GM23338 (cell line): ENCODE data around the gene ATP8A2. TPM values are rescaled to one million over a fixed set of nuclear protein-coding genes. Genes with fewer than 3 reads are reported as not detected.

ENCODE experiments used
- ATAC-seq: fragments of 200-7000 bp; cut with Tn5 transposase; 3 replicates; pipeline ENCODE4 v1.9.1; 2020
- DNase-seq: peaks from one replicate; pipeline ENCODE4 v3.0.0-alpha.2; 2015; ENCODE audit warnings: low spot score
- H2AFZ ChIP-seq: fragments of 200-600 bp; sonication (generic); 2 replicates; pipeline ENCODE4 v1.8.0; 2016; ENCODE audit warnings: antibody characterized with exemption, mild to moderate bottlenecking, moderate library complexity
- H3F3A ChIP-seq: fragments of 200-600 bp; sonication (generic); replicated peaks from 2 replicates; pipeline ENCODE4 v1.8.0; 2017; ENCODE audit warnings: antibody characterized with exemption, mixed run types, low read depth
- H3K27ac ChIP-seq: fragments of 200-600 bp; sonication (generic); 2 replicates; pipeline ENCODE4 v1.6.1; 2016; ENCODE audit warnings: low read depth
- H3K27me3 ChIP-seq: fragments of 200-600 bp; sonication (generic); 2 replicates; pipeline ENCODE4 v1.8.0; 2016; ENCODE audit warnings: mild to moderate bottlenecking, mixed run types, moderate library complexity; ENCODE audit not compliant: insufficient read depth
- H3K36me3 ChIP-seq: fragments of 200-600 bp; sonication (generic); 2 replicates; pipeline ENCODE4 v1.8.0; 2016; ENCODE audit warnings: mild to moderate bottlenecking; ENCODE audit not compliant: insufficient read depth
- H3K4me1 ChIP-seq: fragments of 200-600 bp; sonication (generic); 2 replicates; pipeline ENCODE4 v1.8.0; 2016; ENCODE audit warnings: mild to moderate bottlenecking, moderate library complexity; ENCODE audit not compliant: insufficient read depth
- H3K4me2 ChIP-seq: fragments of 200-600 bp; sonication (generic); 2 replicates; pipeline ENCODE4 v1.7.1; 2017; ENCODE audit warnings: mixed run types
- H3K4me3 ChIP-seq: fragments of 200-600 bp; sonication (generic); 2 replicates; pipeline ENCODE4 v1.6.1; 2016; ENCODE audit warnings: mixed run types
- H3K79me2 ChIP-seq: fragments of 200-600 bp; sonication (generic); replicated peaks from 2 replicates; pipeline ENCODE4 v1.8.0; 2017; ENCODE audit warnings: mild to moderate bottlenecking; ENCODE audit not compliant: insufficient read depth
- H3K9me2 ChIP-seq: fragments of 200-600 bp; sonication (generic); 2 replicates; pipeline ENCODE4 v1.8.0; 2017; ENCODE audit not compliant: insufficient read depth
- H4K20me1 ChIP-seq: fragments of 200-600 bp; sonication (generic); replicated peaks from 2 replicates; pipeline ENCODE4 v1.8.0; 2017; ENCODE audit warnings: mild to moderate bottlenecking; ENCODE audit not compliant: insufficient read depth
- H3K27ac Mint-ChIP-seq: 2 replicates; pipeline ENCODE4 v1.8.0; 2020; ENCODE audit warnings: inconsistent platforms, mild to moderate bottlenecking, moderate library complexity, mixed read lengths
- H3K27me3 Mint-ChIP-seq: 3 replicates; pipeline ENCODE4 v1.8.0; 2022; ENCODE audit warnings: low read depth, mild to moderate bottlenecking, moderate library complexity, mixed read lengths, inconsistent platforms; ENCODE audit not compliant: insufficient read depth, poor library complexity
- H3K36me3 Mint-ChIP-seq: 3 replicates; pipeline ENCODE4 v1.8.0; 2021; ENCODE audit warnings: low read depth, mild to moderate bottlenecking, inconsistent platforms, moderate library complexity, mixed read lengths
- H3K4me1 Mint-ChIP-seq: 3 replicates; pipeline ENCODE4 v1.8.0; 2020; ENCODE audit warnings: mild to moderate bottlenecking, inconsistent platforms, mixed read lengths
- H3K4me3 Mint-ChIP-seq: 3 replicates; pipeline ENCODE4 v1.8.0; 2021; ENCODE audit warnings: moderate library complexity, mild to moderate bottlenecking, inconsistent platforms, mixed read lengths
- H3K9me3 Mint-ChIP-seq: 3 replicates; pipeline ENCODE4 v1.8.0; 2020; ENCODE audit warnings: moderate library complexity, mild to moderate bottlenecking, inconsistent platforms, mixed read lengths
- CREB1 ChIP-seq: fragments of 250-450 bp; sonication (Bioruptor Pico); IDR thresholded peaks from 2 replicates; pipeline ENCODE4 v1.5.0; 2020; ENCODE audit warnings: low read depth, mild to moderate bottlenecking, moderate library complexity
- EZH2 ChIP-seq: fragments of 200-600 bp; sonication (generic); IDR thresholded peaks from one replicate; pipeline ENCODE4 v1.8.0; 2017; ENCODE audit warnings: antibody characterized with exemption, mild to moderate bottlenecking, low read depth; ENCODE audit not compliant: unreplicated experiment
- EZH2phosphoT487 ChIP-seq: fragments of 200-600 bp; sonication (generic); IDR thresholded peaks from one replicate; pipeline ENCODE4 v1.8.1; 2018; ENCODE audit warnings: antibody characterized with exemption; ENCODE audit not compliant: unreplicated experiment
- JUNB ChIP-seq: IDR thresholded peaks from one replicate; pipeline ENCODE4 v1.6.1; 2016; ENCODE audit warnings: antibody characterized with exemption; ENCODE audit not compliant: unreplicated experiment
- NANOG ChIP-seq: IDR thresholded peaks from 2 replicates; pipeline ENCODE4 v1.6.1; 2016; ENCODE audit warnings: antibody characterized with exemption, borderline replicate concordance
- POLR2AphosphoS5 ChIP-seq: IDR thresholded peaks from 2 replicates; pipeline ENCODE4 v1.6.1; 2016; ENCODE audit warnings: antibody characterized with exemption, low read depth
- STAT1 ChIP-seq: IDR thresholded peaks from one replicate; pipeline ENCODE4 v1.6.1; 2016; ENCODE audit warnings: antibody characterized with exemption; ENCODE audit not compliant: unreplicated experiment
- ZNF114 ChIP-seq: fragments of 250-450 bp; sonication (Bioruptor Pico); IDR thresholded peaks from 2 replicates; pipeline ENCODE4 v1.5.0; 2020; ENCODE audit warnings: mild to moderate bottlenecking, moderate library complexity
- ZNF331 ChIP-seq: fragments of 250-450 bp; sonication (Bioruptor Pico); IDR thresholded peaks from 2 replicates; pipeline ENCODE4 v1.5.0; 2020; ENCODE audit warnings: low read depth, mild to moderate bottlenecking, moderate library complexity
- polyA plus RNA-seq: library from polyadenylated mRNA; unstranded; fragments of >200 nt; fragmentation: Nextera tagmentation; extraction: Ambion mirVana; gene quantifications from 2 replicates; pipeline ENCODE4 v1.2.1, GENCODE V29; 2016
- total RNA-seq: library from RNA; depleted of rRNA; stranded (reverse); fragments of >200 nt; shearing (Covaris generic); gene quantifications from 2 replicates; pipeline ENCODE4 v1.2.3, GENCODE V29; 2014
- TF ChIP-seq, protein P1 (sequence below), 2 experiments: fragments of 200-600 bp in 1 of 2; sonication (generic) in 1 of 2; conservative IDR thresholded peaks; 2 replicates each; pipeline versions ENCODE4 v1.5.1 to v1.6.1; 2016 to 2017; ENCODE audit warnings: antibody characterized with exemption in 2 of 2, low read depth in 2 of 2, mild to moderate bottlenecking in 2 of 2, moderate library complexity in 1 of 2
- TF ChIP-seq, protein P2 (sequence below): fragments of 250-450 bp; sonication (Bioruptor Pico); IDR thresholded peaks from 2 replicates; pipeline ENCODE4 v1.5.0; 2020; ENCODE audit warnings: mild to moderate bottlenecking, moderate library complexity
- TF ChIP-seq, protein P3 (sequence below): IDR thresholded peaks from 2 replicates; pipeline ENCODE4 v1.6.1; 2016; ENCODE audit warnings: antibody characterized with exemption
- TF ChIP-seq, protein P4 (sequence below): IDR thresholded peaks from one replicate; pipeline ENCODE4 v1.6.1; 2018; ENCODE audit warnings: antibody characterized with exemption; ENCODE audit not compliant: unreplicated experiment

Gene ATP8A2
- total and polyA plus RNA-seq, 2 experiments from 2014 or later = 5.7 to 8.8 TPM

DNA sequence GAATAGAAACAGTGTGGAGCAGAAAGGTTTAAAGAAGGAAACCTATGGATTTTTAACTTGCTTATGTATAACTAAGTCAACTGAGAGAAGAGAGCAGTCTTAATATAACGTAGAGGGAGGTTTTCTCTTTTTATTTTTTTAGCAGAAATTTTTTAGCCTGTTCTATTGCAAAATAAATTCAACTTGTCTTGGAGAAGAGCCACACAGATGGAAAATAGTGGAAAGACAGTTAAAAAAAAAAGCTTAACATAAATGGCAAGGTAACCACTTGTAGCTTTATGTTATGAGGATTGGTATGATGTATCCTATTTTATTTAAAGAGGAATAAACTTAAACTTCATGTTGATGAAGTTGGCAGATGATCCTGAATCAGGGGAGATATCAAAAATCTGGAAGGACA, 367.6 kb downstream of the ATP8A2 start:
- Mint-ChIP-seq H3K4me3 (no peak overlapping the region), H3K27me3 (peaks cover 2% of the 10 kb centered on the region), H3K4me1 (peaks cover 11% of the 10 kb centered on the region), H3K9me3 (no peaks in the 10 kb centered on the region), H3K27ac (no peak overlapping the region), H3K36me3 (no peaks in the 10 kb centered on the region)
- Histone ChIP-seq H3K4me2 (no peak overlapping the region), H3K4me3 (no peak overlapping the region), H3K27ac (no peak overlapping the region), H3K27me3 (no peaks in the 10 kb centered on the region), H3K79me2 (no peaks in the 10 kb centered on the region), H2AFZ (no peak overlapping the region), H3K36me3 (no peaks in the 10 kb centered on the region), H4K20me1 (no peaks in the 10 kb centered on the region), H3K9me2 (no peaks in the 10 kb centered on the region), H3F3A (no peaks in the 10 kb centered on the region), H3K4me1 (no peaks in the 10 kb centered on the region)
- no peak for DNase-seq
- ATAC-seq = no peak
- TF ChIP-seq, protein P1, sequence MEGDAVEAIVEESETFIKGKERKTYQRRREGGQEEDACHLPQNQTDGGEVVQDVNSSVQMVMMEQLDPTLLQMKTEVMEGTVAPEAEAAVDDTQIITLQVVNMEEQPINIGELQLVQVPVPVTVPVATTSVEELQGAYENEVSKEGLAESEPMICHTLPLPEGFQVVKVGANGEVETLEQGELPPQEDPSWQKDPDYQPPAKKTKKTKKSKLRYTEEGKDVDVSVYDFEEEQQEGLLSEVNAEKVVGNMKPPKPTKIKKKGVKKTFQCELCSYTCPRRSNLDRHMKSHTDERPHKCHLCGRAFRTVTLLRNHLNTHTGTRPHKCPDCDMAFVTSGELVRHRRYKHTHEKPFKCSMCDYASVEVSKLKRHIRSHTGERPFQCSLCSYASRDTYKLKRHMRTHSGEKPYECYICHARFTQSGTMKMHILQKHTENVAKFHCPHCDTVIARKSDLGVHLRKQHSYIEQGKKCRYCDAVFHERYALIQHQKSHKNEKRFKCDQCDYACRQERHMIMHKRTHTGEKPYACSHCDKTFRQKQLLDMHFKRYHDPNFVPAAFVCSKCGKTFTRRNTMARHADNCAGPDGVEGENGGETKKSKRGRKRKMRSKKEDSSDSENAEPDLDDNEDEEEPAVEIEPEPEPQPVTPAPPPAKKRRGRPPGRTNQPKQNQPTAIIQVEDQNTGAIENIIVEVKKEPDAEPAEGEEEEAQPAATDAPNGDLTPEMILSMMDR (conservative IDR thresholded peaks at IDR 0.05; ENCODE audit: low read depth in 2 of 2) = no peak
- TF ChIP-seq, protein P2, sequence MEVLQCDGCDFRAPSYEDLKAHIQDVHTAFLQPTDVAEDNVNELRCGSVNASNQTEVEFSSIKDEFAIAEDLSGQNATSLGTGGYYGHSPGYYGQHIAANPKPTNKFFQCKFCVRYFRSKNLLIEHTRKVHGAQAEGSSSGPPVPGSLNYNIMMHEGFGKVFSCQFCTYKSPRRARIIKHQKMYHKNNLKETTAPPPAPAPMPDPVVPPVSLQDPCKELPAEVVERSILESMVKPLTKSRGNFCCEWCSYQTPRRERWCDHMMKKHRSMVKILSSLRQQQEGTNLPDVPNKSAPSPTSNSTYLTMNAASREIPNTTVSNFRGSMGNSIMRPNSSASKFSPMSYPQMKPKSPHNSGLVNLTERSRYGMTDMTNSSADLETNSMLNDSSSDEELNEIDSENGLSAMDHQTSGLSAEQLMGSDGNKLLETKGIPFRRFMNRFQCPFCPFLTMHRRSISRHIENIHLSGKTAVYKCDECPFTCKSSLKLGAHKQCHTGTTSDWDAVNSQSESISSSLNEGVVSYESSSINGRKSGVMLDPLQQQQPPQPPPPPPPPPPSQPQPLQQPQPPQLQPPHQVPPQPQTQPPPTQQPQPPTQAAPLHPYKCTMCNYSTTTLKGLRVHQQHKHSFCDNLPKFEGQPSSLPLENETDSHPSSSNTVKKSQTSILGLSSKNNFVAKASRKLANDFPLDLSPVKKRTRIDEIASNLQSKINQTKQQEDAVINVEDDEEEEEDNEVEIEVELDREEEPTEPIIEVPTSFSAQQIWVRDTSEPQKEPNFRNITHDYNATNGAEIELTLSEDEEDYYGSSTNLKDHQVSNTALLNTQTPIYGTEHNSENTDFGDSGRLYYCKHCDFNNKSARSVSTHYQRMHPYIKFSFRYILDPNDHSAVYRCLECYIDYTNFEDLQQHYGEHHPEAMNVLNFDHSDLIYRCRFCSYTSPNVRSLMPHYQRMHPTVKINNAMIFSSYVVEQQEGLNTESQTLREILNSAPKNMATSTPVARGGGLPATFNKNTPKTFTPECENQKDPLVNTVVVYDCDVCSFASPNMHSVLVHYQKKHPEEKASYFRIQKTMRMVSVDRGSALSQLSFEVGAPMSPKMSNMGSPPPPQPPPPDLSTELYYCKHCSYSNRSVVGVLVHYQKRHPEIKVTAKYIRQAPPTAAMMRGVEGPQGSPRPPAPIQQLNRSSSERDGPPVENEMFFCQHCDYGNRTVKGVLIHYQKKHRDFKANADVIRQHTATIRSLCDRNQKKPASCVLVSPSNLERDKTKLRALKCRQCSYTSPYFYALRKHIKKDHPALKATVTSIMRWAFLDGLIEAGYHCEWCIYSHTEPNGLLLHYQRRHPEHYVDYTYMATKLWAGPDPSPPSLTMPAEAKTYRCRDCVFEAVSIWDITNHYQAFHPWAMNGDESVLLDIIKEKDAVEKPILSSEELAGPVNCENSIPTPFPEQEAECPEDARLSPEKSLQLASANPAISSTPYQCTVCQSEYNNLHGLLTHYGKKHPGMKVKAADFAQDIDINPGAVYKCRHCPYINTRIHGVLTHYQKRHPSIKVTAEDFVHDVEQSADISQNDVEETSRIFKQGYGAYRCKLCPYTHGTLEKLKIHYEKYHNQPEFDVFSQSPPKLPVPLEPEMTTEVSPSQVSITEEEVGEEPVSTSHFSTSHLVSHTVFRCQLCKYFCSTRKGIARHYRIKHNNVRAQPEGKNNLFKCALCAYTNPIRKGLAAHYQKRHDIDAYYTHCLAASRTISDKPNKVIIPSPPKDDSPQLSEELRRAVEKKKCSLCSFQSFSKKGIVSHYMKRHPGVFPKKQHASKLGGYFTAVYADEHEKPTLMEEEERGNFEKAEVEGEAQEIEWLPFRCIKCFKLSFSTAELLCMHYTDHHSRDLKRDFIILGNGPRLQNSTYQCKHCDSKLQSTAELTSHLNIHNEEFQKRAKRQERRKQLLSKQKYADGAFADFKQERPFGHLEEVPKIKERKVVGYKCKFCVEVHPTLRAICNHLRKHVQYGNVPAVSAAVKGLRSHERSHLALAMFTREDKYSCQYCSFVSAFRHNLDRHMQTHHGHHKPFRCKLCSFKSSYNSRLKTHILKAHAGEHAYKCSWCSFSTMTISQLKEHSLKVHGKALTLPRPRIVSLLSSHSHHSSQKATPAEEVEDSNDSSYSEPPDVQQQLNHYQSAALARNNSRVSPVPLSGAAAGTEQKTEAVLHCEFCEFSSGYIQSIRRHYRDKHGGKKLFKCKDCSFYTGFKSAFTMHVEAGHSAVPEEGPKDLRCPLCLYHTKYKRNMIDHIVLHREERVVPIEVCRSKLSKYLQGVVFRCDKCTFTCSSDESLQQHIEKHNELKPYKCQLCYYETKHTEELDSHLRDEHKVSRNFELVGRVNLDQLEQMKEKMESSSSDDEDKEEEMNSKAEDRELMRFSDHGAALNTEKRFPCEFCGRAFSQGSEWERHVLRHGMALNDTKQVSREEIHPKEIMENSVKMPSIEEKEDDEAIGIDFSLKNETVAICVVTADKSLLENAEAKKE = no peak
- no peak for TF ChIP-seq NANOG
- no peak for TF ChIP-seq ZNF114
- no peak for TF ChIP-seq EZH2
- TF ChIP-seq ZNF331 (CRISPR knock-in tag) = no peak
- no peak for TF ChIP-seq EZH2phosphoT487
- TF ChIP-seq, protein P3, sequence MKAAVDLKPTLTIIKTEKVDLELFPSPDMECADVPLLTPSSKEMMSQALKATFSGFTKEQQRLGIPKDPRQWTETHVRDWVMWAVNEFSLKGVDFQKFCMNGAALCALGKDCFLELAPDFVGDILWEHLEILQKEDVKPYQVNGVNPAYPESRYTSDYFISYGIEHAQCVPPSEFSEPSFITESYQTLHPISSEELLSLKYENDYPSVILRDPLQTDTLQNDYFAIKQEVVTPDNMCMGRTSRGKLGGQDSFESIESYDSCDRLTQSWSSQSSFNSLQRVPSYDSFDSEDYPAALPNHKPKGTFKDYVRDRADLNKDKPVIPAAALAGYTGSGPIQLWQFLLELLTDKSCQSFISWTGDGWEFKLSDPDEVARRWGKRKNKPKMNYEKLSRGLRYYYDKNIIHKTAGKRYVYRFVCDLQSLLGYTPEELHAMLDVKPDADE = no peak
- TF ChIP-seq POLR2AphosphoS5 = no peak
- TF ChIP-seq STAT1 = no peak
- TF ChIP-seq, protein P4, sequence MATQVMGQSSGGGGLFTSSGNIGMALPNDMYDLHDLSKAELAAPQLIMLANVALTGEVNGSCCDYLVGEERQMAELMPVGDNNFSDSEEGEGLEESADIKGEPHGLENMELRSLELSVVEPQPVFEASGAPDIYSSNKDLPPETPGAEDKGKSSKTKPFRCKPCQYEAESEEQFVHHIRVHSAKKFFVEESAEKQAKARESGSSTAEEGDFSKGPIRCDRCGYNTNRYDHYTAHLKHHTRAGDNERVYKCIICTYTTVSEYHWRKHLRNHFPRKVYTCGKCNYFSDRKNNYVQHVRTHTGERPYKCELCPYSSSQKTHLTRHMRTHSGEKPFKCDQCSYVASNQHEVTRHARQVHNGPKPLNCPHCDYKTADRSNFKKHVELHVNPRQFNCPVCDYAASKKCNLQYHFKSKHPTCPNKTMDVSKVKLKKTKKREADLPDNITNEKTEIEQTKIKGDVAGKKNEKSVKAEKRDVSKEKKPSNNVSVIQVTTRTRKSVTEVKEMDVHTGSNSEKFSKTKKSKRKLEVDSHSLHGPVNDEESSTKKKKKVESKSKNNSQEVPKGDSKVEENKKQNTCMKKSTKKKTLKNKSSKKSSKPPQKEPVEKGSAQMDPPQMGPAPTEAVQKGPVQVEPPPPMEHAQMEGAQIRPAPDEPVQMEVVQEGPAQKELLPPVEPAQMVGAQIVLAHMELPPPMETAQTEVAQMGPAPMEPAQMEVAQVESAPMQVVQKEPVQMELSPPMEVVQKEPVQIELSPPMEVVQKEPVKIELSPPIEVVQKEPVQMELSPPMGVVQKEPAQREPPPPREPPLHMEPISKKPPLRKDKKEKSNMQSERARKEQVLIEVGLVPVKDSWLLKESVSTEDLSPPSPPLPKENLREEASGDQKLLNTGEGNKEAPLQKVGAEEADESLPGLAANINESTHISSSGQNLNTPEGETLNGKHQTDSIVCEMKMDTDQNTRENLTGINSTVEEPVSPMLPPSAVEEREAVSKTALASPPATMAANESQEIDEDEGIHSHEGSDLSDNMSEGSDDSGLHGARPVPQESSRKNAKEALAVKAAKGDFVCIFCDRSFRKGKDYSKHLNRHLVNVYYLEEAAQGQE = no peak
- no peak for TF ChIP-seq CREB1 (CRISPR knock-in tag)
- no peak for TF ChIP-seq JUNB
